Measurements from ENCODE around the gene XRCC1.

DNA sequence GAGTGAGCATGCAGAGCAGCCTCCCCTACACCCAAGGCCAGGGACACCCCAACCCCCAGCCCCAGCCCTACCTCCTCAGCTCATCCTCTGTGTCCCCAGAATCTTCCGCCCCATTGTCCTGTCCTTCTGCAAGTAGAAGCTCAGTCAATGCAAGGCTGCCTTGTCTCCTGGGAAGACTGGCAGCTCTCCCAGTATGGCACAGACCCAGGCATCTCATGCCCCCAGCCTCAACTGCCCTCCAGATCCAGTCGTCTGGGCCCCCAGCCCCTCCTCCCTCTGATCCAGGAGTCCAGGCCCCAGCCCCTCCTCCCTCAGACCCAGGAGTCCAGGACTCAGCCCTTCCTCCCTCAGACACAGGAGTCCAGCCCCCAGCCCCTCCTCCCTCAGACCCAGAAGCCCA is 29.3 kb downstream of the XRCC1 start:
- TF ChIP-seq CTCF (IDR thresholded peaks at IDR 0.05; ENCODE audit: borderline replicate concordance, extremely low read depth, low read length, poor library complexity, severe bottlenecking): no peak
- no peak for TF ChIP-seq EZH2 (IDR thresholded peaks at IDR 0.05; ENCODE audit: borderline replicate concordance, low read depth, low read length, severe bottlenecking)
